Activated T-cell treated with anti-CD3 and anti-CD28 coated beads for 1 hour (primary cell): ENCODE data around the gene DHDDS.
"Not testable (repeated sequence)": the region's sequence is repeated elsewhere in the genome, so short reads cannot be mapped to it uniquely, and the experiment has no call there.

Source experiments
- DNase-seq: peaks from one replicate; pipeline ENCODE4 v3.0.0-alpha.2; 2020; ENCODE audit warnings: low read depth

DHDDS gene

GRCh38 chr1:26477446-26478152 lies 45.5 kb downstream of the DHDDS start:
- DNase-seq = no peak

DNA sequence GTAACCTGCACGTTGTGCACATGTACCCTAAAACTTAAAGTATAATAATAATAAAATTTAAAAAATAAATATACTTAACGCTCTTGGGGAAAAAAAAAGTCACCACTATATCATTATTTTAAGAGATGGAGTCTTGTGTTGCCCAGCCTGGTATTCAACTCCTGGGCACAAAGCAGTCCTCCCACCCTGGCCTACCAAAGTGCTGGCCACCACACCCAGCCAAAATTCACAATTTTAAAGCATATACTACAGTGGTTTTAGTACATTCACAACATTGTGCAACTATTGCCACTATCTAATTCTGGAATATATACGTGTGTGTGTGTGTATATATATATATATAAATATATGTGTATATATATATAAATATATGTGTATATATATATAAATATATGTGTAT lies 46.0 kb downstream of the DHDDS start:
- no peak for DNase-seq

DNA sequence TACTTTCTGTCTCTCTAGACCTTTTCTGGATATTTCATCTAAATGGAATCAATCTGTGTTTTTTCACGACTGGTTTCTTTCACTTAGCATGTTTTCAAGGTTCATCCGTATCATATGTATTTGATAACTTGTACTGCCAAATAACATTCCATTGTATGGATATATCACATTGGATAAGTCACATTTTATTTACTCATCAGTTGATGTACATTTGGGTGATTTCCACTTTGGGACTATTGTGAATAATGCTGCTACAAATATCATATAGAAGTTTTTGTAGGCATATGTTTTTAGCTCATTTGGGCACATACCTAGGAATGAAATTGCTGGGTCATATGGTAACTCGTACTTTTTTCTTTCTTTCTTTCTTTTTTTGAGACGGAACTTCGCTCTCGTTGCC lies 46.9 kb downstream of the DHDDS start:
- DNase-seq = no peak

DNA sequence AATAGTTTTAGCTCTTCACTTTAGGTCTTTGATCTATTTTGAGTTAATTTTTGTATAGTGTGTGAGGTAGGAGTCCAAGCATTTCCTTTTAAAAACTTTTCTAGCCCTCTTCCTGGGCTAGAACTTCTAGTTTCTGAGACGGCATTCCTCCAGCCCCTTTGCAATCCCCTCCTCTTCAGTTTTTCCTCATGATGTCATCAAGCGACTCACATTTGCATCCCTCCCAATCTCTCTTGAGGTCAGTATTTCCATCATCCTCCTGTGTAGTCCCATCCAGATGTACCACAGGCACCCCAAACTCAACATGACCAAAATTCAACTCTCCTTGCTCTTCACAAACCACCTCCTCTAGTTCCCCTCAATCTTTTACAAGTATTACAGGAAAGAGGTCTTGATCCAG lies 50.8 kb downstream of the DHDDS start:
- no peak for DNase-seq

DNA sequence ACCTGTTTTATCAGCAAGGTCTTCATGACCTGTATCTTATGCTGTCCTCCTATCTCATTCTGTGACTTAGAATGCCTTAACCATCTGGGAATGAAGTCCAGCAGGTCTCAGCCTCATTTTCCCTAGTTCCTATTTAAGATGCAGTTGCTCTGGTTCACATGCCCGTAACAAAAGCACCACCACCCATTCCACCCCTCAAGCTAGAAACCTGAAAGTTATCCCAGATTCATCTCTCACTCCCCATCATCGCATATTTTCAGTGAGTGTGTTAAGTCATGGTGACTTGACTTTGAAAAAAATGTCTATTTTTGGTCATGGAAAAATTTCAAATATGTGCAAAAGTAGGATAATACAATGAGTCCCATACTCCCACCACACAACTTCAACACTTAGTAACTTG lies 51.9 kb downstream of the DHDDS start:
- no peak for DNase-seq

DNA sequence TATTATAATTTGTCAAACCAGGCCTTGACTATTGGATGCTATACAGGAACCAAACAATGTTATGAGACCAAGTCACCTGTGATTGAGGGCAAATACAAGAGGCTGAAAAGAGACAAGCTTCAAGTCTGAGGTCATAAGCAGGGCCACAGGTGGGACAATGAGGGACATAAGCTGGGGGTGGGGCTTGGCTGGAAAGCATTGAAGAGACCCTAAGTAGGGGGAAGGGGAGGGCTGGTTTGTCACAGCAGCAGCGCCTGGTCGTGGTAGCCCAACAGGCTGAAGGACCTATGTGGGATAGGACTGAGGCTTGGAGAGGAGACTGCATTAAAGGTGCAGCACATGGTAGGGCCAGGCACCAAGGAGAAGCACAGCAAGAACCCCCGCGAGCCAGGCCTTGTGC lies 58.0 kb downstream of the DHDDS start:
- DNase-seq = no peak

GRCh38 chr1:26493267-26493666 lies 61.1 kb downstream of the DHDDS start:
- DNase-seq = no peak

DNA sequence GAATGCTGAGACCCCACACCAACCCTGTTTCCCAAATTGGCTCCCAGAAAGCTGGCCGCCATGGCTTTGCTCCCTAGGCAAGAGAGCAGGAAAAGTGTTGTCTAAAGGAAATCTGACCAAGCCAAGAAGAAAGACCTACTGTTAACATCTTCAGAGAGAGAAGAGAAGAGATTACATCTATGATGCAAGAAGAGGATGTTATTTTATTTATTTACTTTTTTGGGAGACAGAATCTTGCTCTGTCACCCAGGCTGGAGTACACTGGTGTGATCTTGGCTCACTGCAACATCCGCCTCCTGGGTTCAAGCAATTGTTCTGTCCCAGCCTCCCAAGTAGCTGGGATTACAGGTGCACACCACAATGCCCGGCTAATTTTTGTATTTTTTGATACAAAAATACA lies 61.8 kb downstream of the DHDDS start:
- DNase-seq = no peak

- no peak for DNase-seq
Measured at GRCh38 chr1:26496861-26497260, 64.7 kb downstream of the DHDDS start.

DNA sequence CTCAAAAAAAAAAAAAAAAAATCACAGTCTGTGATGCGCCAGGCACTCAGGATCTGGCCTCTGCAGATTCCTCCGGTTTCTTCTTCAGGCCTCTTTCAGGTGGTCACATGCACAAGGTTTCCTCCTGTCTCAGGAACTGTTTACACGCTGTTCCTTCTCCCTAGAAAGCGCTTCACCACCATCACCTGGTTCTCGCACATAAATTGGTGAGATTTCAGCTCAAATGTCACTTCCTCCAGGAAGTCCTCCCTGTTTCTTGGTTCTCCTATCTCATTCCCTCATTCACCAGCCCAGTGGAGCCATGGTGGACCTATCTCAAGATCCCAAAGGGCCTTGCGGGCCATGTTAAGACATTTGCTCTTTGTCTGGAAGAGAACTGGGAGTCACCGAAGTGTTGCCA lies 66.8 kb downstream of the DHDDS start:
- DNase-seq = no peak

DNA sequence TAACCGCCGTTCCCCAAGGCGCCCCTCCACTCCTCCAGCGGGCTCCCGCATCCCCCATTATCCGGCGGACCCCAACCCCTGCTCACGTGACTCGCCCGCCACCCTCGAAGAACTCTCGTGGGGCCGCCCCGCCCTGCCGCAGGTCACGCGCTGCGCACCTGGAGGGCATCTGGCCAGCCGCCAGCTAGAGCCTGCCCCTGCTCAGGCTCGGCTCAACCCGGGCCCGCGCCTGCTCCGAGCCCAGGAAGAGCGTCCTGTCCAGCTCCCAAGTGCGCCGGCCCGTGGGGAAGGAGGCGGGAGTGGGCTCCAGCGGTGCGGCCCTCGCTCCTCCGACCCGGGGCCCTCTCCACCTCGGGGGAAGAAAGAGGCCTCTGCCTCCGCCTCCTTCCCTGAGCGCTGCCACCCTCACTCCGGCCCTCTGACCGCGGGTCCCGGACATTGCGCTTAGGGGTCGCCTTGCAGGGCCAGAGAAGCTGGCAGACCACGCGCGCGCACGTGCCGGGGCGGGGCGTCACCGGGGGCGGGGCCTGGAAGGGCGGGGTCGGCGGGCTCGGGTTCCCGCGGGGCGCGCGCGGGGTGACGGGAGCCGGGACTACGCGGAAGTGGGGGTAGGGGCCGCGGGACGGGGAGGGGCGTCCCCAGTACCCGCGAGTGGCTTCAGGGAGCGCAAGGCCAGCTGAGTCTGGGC lies 68.5 kb downstream of the DHDDS start:
- DNase-seq = peak; percentile 91

- not testable (repeated sequence) for DNase-seq
Measured at GRCh38 chr1:26510711-26511110, 78.6 kb downstream of the DHDDS start.

GRCh38 chr1:26515836-26516235 lies 83.7 kb downstream of the DHDDS start:
- DNase-seq = not testable (repeated sequence)

DNA sequence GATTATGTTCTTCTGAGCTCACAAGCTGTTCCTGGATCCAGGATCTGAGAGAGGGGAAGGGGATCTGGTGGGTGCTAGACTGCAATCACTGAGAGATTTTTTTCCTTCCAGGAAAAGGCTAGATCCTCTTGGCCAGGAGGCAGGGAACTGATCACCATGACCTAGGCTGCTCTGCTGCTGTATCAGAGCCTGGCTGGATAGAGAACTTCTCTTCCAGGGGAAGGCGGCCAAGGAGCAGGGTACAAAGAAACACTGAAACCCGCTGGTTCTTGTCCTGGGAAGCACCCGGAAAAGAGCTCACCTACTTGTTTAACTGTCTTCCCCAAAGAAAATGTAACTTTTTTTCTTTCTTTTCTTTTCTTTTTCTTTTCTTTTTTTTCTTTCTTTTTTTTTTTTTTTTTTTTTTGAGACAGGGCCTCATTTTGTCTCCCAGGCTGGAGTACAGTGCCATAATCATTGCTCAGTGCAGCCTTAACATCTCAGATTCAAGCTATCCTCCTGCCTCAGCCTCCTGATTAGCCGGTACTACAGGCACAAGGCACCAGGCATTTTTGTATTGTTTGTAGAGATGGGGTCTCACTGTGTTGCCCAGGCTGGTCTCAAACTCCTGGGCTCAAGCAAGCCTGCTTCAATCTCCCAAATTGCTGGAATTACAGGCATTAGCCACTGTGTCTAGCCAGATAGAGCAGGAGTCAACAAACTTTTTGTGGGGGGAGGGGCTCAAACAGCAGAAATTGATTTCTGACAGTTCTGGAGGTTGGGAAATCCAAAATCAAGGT lies 85.1 kb downstream of the DHDDS start:
- no peak for DNase-seq

GRCh38 chr1:26517766-26518049 lies 85.6 kb downstream of the DHDDS start:
- no peak for DNase-seq

DNA sequence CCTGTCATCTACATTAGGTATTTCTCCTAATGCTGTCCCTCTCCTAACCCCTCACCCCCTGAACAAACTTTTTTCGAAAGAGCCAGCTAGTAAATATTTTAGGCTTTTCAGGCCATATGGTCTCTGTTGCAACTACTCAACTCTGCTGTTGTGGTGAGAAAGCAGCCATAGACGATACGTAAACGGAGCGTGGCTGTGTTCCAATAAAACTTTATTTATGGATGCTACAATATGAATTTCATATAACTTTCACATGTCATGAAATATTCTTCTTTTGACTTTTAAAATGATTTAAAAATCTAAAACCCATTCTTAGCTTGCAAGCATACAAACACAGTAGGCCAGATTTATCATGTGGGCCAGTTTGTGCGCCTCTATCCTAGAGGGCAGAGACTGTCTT lies 86.2 kb downstream of the DHDDS start:
- no peak for DNase-seq

GRCh38 chr1:26520339-26520738 lies 88.2 kb downstream of the DHDDS start:
- no peak for DNase-seq
